ENCODE data around the gene MAGOHB.

Gene MAGOHB

DNA sequence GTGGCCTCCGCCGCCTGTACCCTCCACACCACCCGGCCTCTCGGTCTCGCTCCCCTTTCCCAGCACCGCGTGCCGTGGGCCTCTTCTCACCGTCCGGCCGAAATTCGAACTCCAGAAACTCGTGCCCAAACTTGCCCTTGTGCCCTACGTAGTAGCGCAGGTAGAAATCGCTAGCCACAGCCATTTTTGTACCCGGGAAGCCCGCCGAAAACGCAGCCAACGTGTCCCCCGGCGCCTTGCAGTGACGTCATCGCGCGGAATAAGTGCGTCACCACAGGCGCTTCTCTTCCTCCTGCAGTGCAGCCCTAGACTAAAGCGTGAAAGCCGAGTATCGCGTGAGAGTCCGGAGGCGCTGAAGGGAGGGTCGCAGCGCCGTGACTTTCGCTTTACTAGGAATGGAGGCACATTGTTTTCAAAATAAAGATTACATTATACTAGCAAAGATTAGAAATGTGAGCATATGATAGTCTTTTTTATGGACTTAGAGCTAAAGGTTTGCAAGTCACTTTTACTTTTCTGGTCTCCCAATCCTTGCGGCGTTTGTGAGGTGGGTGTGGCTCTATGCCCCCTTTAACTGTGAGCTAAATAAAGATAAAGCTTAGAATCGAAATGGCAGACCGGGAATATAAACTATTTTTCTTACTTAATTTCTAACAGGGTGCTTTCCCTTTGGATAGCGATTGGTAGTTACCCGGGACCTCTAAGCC lies at the start of gene MAGOHB:
Gene MAGOHB, minus strand, starts transcription at position 261 of the 707 bp plus-strand sequence. Its CDS starts 77 bp downstream, at position 184.
- H3K9ac ChIP-seq (ENCODE audit: low read length) = peak within 1 kb of the TSS; percentile 81
- peak within 1 kb of the TSS; percentile 89 for H2AFZ ChIP-seq (ENCODE audit: low read depth, low read length, severe bottlenecking)
- H3K4me3 ChIP-seq (ENCODE audit: insufficient read depth, low read length, poor library complexity, severe bottlenecking) = peak within 1 kb of the TSS; percentile 85
- H3K79me2 ChIP-seq (ENCODE audit: insufficient read depth, low read length) = peaks cover 14% of the 10 kb centered on the region
- no peaks in the 10 kb centered on the region for H4K20me1 ChIP-seq (ENCODE audit: low read depth, low read length)
- H3F3A ChIP-seq (ENCODE audit: insufficient read depth) = no peaks in the 10 kb centered on the region
- H3K9me2 ChIP-seq (replicated peaks; ENCODE audit: insufficient read depth, low read length) = no peaks in the 10 kb centered on the region
- peak within 1 kb of the TSS; percentile 91 for H3K4me2 ChIP-seq (ENCODE audit: low read depth, low read length, poor library complexity, severe bottlenecking)
- no peaks in the 10 kb centered on the region for H3K36me3 ChIP-seq (ENCODE audit: low read length)
- TF ChIP-seq, protein P1, sequence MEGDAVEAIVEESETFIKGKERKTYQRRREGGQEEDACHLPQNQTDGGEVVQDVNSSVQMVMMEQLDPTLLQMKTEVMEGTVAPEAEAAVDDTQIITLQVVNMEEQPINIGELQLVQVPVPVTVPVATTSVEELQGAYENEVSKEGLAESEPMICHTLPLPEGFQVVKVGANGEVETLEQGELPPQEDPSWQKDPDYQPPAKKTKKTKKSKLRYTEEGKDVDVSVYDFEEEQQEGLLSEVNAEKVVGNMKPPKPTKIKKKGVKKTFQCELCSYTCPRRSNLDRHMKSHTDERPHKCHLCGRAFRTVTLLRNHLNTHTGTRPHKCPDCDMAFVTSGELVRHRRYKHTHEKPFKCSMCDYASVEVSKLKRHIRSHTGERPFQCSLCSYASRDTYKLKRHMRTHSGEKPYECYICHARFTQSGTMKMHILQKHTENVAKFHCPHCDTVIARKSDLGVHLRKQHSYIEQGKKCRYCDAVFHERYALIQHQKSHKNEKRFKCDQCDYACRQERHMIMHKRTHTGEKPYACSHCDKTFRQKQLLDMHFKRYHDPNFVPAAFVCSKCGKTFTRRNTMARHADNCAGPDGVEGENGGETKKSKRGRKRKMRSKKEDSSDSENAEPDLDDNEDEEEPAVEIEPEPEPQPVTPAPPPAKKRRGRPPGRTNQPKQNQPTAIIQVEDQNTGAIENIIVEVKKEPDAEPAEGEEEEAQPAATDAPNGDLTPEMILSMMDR (IDR thresholded peaks at IDR 0.05; ENCODE audit: insufficient read depth, low read length, poor library complexity, severe bottlenecking) = no peak
- TF ChIP-seq EZH2phosphoT487 (conservative IDR thresholded peaks at IDR 0.05; ENCODE audit: low read length) = no peak
- H3K9me3 ChIP-seq (ENCODE audit: insufficient read depth, low read length) = no peaks in the 10 kb centered on the region
- H3K27me3 ChIP-seq (ENCODE audit: low read length) = no peaks in the 10 kb centered on the region
- H3K27ac ChIP-seq (ENCODE audit: low read depth, low read length) = peak within 1 kb of the TSS; percentile 48

DNA sequence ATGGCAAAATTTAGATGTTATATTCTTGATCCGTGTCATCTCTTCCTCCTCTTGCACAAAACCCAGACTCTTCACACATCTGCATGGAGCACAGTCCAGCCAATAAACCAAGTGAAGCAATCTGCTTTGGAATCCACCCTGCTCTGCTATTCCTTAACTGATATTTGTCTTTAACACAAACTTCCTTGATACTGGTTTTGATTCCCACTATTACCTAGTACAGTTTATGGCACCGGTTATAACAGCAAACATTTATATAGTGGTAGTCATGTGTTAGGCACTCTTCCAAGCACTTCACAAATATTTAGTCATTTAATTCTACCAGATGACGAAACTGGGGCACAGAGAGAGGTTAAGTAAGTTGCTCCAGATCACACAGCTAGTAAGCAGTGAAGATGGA lies 47.9 kb upstream of the MAGOHB start:
- H3K27ac ChIP-seq (ENCODE audit: low read depth, low read length) = no peak overlapping the region
- H2AFZ ChIP-seq (ENCODE audit: low read depth, low read length, severe bottlenecking) = no peak overlapping the region
- no peaks in the 10 kb centered on the region for H3K79me2 ChIP-seq (ENCODE audit: insufficient read depth, low read length)
- H3K36me3 ChIP-seq (ENCODE audit: low read length) = no peaks in the 10 kb centered on the region
- no peaks in the 10 kb centered on the region for H4K20me1 ChIP-seq (ENCODE audit: low read depth, low read length)
- H3K9me2 ChIP-seq (replicated peaks; ENCODE audit: insufficient read depth, low read length) = no peaks in the 10 kb centered on the region
- H3K4me2 ChIP-seq (ENCODE audit: low read depth, low read length, poor library complexity, severe bottlenecking) = no peak overlapping the region
- TF ChIP-seq, protein P1 (IDR thresholded peaks at IDR 0.05; ENCODE audit: insufficient read depth, low read length, poor library complexity, severe bottlenecking) = no peak
- TF ChIP-seq EZH2phosphoT487 (conservative IDR thresholded peaks at IDR 0.05; ENCODE audit: low read length) = no peak
- H3K4me3 ChIP-seq (ENCODE audit: insufficient read depth, low read length, poor library complexity, severe bottlenecking) = no peak overlapping the region
- no peaks in the 10 kb centered on the region for H3K27me3 ChIP-seq (ENCODE audit: low read length)
- H3K9ac ChIP-seq (ENCODE audit: low read length) = no peak overlapping the region
- no peaks in the 10 kb centered on the region for H3F3A ChIP-seq (ENCODE audit: insufficient read depth)
- no peaks in the 10 kb centered on the region for H3K9me3 ChIP-seq (ENCODE audit: insufficient read depth, low read length)

DNA sequence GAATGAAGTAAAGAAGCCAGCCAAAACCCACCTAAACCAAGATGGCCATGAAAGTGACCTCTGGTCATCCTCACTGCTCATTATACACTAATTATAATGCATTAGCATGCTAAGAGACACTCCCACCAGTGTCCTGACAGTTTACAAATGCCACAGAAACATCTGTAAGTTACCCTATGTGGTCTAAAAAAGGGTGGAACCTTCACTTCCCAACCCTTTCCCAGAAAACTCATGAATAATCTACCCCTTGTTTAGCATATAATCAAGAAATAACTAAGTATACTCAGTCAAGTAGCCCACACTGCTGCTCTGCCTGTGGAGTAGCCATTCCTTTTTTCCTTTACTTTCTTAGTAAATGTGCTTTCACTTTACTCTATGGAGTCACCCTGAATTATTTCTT lies 40.6 kb upstream of the MAGOHB start:
- H3K27me3 ChIP-seq (ENCODE audit: low read length) = no peaks in the 10 kb centered on the region
- no peak for TF ChIP-seq EZH2phosphoT487 (conservative IDR thresholded peaks at IDR 0.05; ENCODE audit: low read length)
- TF ChIP-seq, protein P1 (IDR thresholded peaks at IDR 0.05; ENCODE audit: insufficient read depth, low read length, poor library complexity, severe bottlenecking) = no peak
- H3K79me2 ChIP-seq (ENCODE audit: insufficient read depth, low read length) = no peaks in the 10 kb centered on the region
- no peak overlapping the region for H2AFZ ChIP-seq (ENCODE audit: low read depth, low read length, severe bottlenecking)
- H3K4me3 ChIP-seq (ENCODE audit: insufficient read depth, low read length, poor library complexity, severe bottlenecking) = no peak overlapping the region
- H3K9ac ChIP-seq (ENCODE audit: low read length) = no peak overlapping the region
- no peaks in the 10 kb centered on the region for H3K36me3 ChIP-seq (ENCODE audit: low read length)
- no peaks in the 10 kb centered on the region for H3K9me2 ChIP-seq (replicated peaks; ENCODE audit: insufficient read depth, low read length)
- H4K20me1 ChIP-seq (ENCODE audit: low read depth, low read length) = no peaks in the 10 kb centered on the region
- no peak overlapping the region for H3K4me2 ChIP-seq (ENCODE audit: low read depth, low read length, poor library complexity, severe bottlenecking)
- H3K27ac ChIP-seq (ENCODE audit: low read depth, low read length) = no peak overlapping the region
- H3F3A ChIP-seq (ENCODE audit: insufficient read depth) = no peaks in the 10 kb centered on the region
- no peaks in the 10 kb centered on the region for H3K9me3 ChIP-seq (ENCODE audit: insufficient read depth, low read length)

All from SU-DHL-6 (cell line).